ENCODE results near the gene CPT1B. TPM values are rescaled to one million over a fixed set of nuclear protein-coding genes. Genes with fewer than 3 reads are reported as not detected.

Gene CPT1B
- total and polyA plus RNA-seq, 2 of the 8 experiments (the other 6 are each of a cell fraction or from before 2014, with no cell fraction given) = 34.2 to 36.2 TPM

DNA sequence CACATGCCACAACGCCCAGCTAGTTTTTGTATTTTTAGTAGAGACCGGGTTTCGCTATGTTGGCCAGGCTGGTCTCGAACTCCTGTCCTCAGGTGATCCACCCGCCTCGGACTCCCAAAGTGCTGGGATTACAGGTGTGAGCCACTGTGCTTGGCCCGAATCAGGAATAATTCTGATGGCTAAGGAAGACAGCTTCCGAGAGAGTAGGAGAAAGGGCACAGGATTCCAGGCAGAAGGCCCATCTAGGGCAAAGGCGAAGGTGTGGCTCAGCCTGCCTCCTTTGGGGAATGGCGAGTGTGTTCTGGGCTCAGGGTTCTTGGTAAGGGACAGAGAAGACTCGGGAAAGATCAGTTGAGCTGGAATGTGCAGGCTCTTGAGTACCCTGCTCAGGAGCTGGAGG, 13.9 kb downstream of the CPT1B start:
- DNase-seq (ENCODE audit: low read depth in 1 of 2, low spot score in 2 of 2) (no peak), FAIRE-seq (no peak)
- CTCF ChIA-PET (ENCODE audit: partially characterized antibody) = interaction anchor here (1.0 to 4.8 kb wide), 6 partner anchors 11 to 138 kb away, joined by 3 to 84 read pairs (median 8); partner anchors contain the start of gene CPT1B
- Histone ChIP-seq H3K27me3 (replicated peaks in 1 of 4; ENCODE audit: control insufficient read depth in 3 of 4, extremely low read depth in 1 of 4, insufficient read depth in 3 of 4, low read length in 3 of 4) (peaks cover 0 to 5% (median 3%) of the 10 kb centered on the region in 4 experiments; a peak in 5 of 7 replicates), H4K20me1 (replicated peaks in 1 of 2; ENCODE audit: control insufficient read depth in 1 of 2, insufficient read depth in 2 of 2, low read length in 2 of 2) (peaks cover 0 to 1% of the 10 kb centered on the region in 2 experiments), H3K56ac (replicated peaks; ENCODE audit: insufficient read length, low read depth, low read length) (no peak overlapping the region), H2BK5ac (ENCODE audit: low read depth, low read length) (no peak overlapping the region), H3K79me1 (ENCODE audit: low read depth, low read length) (no peaks in the 10 kb centered on the region), H2BK12ac (ENCODE audit: low read depth, low read length) (no peak overlapping the region), H4K5ac (ENCODE audit: insufficient read length, low read depth, low read length) (no peak overlapping the region), H3K14ac (ENCODE audit: insufficient read length) (no peak overlapping the region), H2BK20ac (ENCODE audit: low read length) (no peak overlapping the region), H3K23ac (ENCODE audit: insufficient read length) (no peak overlapping the region), H3K9ac (replicated peaks in 1 of 4; ENCODE audit: extremely low read depth in 1 of 4, low read depth in 3 of 4, low read length in 3 of 4) (no peak overlapping the region), H3K9me3 (ENCODE audit: insufficient read depth in 2 of 2, low read depth in 1 of 2, low read length in 1 of 2) (no peaks in the 10 kb centered on the region), H4K8ac (ENCODE audit: extremely low read depth, insufficient read depth, low read length) (no peak overlapping the region), H2BK15ac (ENCODE audit: low read length) (no peak overlapping the region), H3K4me3 (ENCODE audit: extremely low read depth in 1 of 4, insufficient read depth in 2 of 4, low read depth in 3 of 4, low read length in 4 of 4) (no peak overlapping the region), H4K91ac (replicated peaks; ENCODE audit: insufficient read length, low read length) (no peak overlapping the region), H2AK5ac (ENCODE audit: low read depth, low read length) (no peak overlapping the region), H3K23me2 (ENCODE audit: low read depth, low read length) (peaks cover 3% of the 10 kb centered on the region; the same call in 1 of the 2 replicates), H3K4me1 (replicated peaks in 1 of 4; ENCODE audit: control insufficient read depth in 3 of 4, insufficient read depth in 4 of 4, low read length in 3 of 4) (peaks cover 0 to 3% (median 0%) of the 10 kb centered on the region in 4 experiments; a peak in 2 of 7 replicates), H3K27ac (ENCODE audit: low read depth, low read length) (no peak overlapping the region), H3K79me2 (ENCODE audit: control insufficient read depth in 1 of 2, insufficient read depth in 2 of 2, low read length in 2 of 2) (no peaks in the 10 kb centered on the region), H3K4ac (replicated peaks; ENCODE audit: insufficient read length, low read depth, low read length) (no peak overlapping the region), H3K36me3 (ENCODE audit: control insufficient read depth in 2 of 4, insufficient read depth in 4 of 4, low read length in 3 of 4) (peaks cover 2 to 10% (median 7%) of the 10 kb centered on the region in 4 experiments; a peak in 6 of 8 replicates), H2AFZ (ENCODE audit: low read length) (no peak overlapping the region), H2BK120ac (replicated peaks; ENCODE audit: low read depth, low read length) (no peak overlapping the region), H3K18ac (ENCODE audit: extremely low read depth, low read length) (no peak overlapping the region), H3K4me2 (ENCODE audit: insufficient read depth in 1 of 2, low read depth in 2 of 2, low read length in 2 of 2) (no peak overlapping the region; a peak in 1 of 4 replicates)
- WGBS, 2 experiments (ENCODE audit: extremely low coverage in 1 of 2, insufficient coverage in 1 of 2, insufficient read length in 1 of 2, insufficient replicate concordance in 2 of 2, low coverage in 1 of 2, low lambda C conversion rate in 2 of 2, missing lambda C conversion rate in 1 of 2) = 85% methylated on average over 11 of the region's 11 CpGs; no CpG with 5 or more reads in 1 of the 2 experiments
- POLR2A ChIA-PET (ENCODE audit: partially characterized antibody) = interaction anchor here (2.5 to 5.4 kb wide), 3 partner anchors 13 to 39 kb away, joined by 9 to 37 read pairs (median 15); partner anchors contain the start of genes CHKB, CPT1B and SCO2
- no peak for TF ChIP-seq EZH2 (IDR thresholded peaks at IDR 0.05; ENCODE audit: low read depth, low read length, severe bottlenecking)
- no peak for TF ChIP-seq CHD1 (IDR thresholded peaks at IDR 0.05; ENCODE audit: low read depth, low read length)
- TF ChIP-seq FOSL1 (IDR thresholded peaks at IDR 0.05; ENCODE audit: insufficient read depth, low read depth, low read length) = no peak
- TF ChIP-seq SIX5 (IDR thresholded peaks at IDR 0.05; ENCODE audit: low read depth, low read length) = no peak
- no peak for TF ChIP-seq EGR1 (IDR thresholded peaks at IDR 0.05; ENCODE audit: borderline replicate concordance, low read depth, low read length)
- no peak for TF ChIP-seq RNF2 (IDR thresholded peaks at IDR 0.05; ENCODE audit: borderline replicate concordance, low read depth, low read length, missing control alignments, poor library complexity, severe bottlenecking)
- no peak for TF ChIP-seq KDM1A (IDR thresholded peaks at IDR 0.05; ENCODE audit: borderline replicate concordance, low read length)
- no peak for TF ChIP-seq POLR2A (IDR thresholded peaks at IDR 0.05; ENCODE audit: control extremely low read depth in 1 of 2, low read depth in 2 of 2, low read length in 2 of 2)
- TF ChIP-seq, protein P1, sequence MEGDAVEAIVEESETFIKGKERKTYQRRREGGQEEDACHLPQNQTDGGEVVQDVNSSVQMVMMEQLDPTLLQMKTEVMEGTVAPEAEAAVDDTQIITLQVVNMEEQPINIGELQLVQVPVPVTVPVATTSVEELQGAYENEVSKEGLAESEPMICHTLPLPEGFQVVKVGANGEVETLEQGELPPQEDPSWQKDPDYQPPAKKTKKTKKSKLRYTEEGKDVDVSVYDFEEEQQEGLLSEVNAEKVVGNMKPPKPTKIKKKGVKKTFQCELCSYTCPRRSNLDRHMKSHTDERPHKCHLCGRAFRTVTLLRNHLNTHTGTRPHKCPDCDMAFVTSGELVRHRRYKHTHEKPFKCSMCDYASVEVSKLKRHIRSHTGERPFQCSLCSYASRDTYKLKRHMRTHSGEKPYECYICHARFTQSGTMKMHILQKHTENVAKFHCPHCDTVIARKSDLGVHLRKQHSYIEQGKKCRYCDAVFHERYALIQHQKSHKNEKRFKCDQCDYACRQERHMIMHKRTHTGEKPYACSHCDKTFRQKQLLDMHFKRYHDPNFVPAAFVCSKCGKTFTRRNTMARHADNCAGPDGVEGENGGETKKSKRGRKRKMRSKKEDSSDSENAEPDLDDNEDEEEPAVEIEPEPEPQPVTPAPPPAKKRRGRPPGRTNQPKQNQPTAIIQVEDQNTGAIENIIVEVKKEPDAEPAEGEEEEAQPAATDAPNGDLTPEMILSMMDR (IDR thresholded peaks at IDR 0.05; ENCODE audit: control extremely low read depth in 1 of 3, insufficient read depth in 1 of 3, low read depth in 1 of 3, low read length in 3 of 3) = no peak
- no peak for TF ChIP-seq HDAC2 (IDR thresholded peaks at IDR 0.05; ENCODE audit: borderline replicate concordance in 1 of 2, low read depth in 2 of 2, low read length in 2 of 2)
